Measurements from ENCODE around the gene LUC7L3.
A peak's percentile ranks its signal among the peaks of the same experiment; 100 is the strongest.
"Not testable (repeated sequence)": the region's sequence is repeated elsewhere in the genome, so short reads cannot be mapped to it uniquely, and the experiment has no call there.

The LUC7L3 gene

DNA sequence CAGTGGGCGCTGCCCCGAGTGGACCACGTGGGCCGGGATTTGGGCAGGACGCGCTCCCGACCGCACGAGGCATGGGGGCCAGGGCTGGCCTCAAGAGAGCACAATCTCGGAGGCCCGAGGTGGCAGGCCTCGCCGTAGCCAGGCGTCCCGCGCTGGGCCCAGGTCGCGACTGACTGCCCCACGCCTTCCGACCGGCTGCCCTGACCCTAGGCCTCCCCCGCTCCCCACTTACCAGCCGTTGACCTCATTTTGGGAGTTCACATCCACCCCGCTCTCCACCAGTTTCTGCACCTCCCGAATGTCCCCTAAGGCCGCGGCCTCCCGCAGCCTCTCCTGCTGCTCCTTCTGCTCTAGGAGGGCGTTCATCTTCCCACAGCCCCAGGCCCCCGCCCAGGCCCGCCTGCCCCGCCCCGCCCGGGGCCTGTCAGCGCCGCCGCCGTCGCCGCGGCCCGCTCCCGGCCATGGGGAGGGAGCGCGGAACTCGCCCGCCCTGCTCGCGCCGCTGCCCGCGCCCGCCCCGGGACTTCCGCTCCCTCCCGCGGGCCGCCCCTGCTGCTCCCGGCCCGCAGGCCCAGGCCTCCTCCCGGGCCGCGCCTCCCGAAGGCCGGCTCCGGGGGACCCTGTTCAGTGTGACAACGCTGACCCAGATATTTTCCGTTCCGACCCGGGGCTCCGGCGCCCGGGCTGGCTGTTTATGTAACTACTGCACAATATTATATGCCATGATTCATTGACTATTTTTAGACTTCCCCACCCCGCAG, 11.9 kb upstream of the LUC7L3 start, which contains the start of gene ANKRD40:
Gene ANKRD40 (minus strand): TSS at position 626 of the 761 bp plus-strand sequence. CDS start 260 bp downstream, at position 366.
- H3K9me3 ChIP-seq (ENCODE audit: insufficient read depth, low read length) = no peaks in the 10 kb centered on the region
- no peaks in the 10 kb centered on the region for H3K4me1 ChIP-seq (ENCODE audit: insufficient read depth, insufficient read length)
- DNase-seq (ENCODE audit: low read depth, low spot score) = no peak
- H3K27me3 ChIP-seq (ENCODE audit: insufficient read depth, insufficient read length) = no peaks in the 10 kb centered on the region
- peak within 1 kb of the TSS; percentile 92 for H3K4me3 ChIP-seq (ENCODE audit: insufficient read length, low read depth)
- no peak for TF ChIP-seq ZNF274 (IDR thresholded peaks at IDR 0.05; ENCODE audit: low read depth, low read length)
- no peak for TF ChIP-seq YY1 (IDR thresholded peaks at IDR 0.05; ENCODE audit: insufficient read depth, insufficient read length)
- no peak for TF ChIP-seq SUZ12 (IDR thresholded peaks at IDR 0.05; ENCODE audit: extremely low read depth, insufficient read depth, insufficient read length)
- peaks cover 30% of the 10 kb centered on the region for H3K36me3 ChIP-seq (ENCODE audit: insufficient read depth, insufficient read length, low read length)
- H3K9ac ChIP-seq (ENCODE audit: insufficient read length, low read depth) = peak within 1 kb of the TSS; percentile 99

DNA sequence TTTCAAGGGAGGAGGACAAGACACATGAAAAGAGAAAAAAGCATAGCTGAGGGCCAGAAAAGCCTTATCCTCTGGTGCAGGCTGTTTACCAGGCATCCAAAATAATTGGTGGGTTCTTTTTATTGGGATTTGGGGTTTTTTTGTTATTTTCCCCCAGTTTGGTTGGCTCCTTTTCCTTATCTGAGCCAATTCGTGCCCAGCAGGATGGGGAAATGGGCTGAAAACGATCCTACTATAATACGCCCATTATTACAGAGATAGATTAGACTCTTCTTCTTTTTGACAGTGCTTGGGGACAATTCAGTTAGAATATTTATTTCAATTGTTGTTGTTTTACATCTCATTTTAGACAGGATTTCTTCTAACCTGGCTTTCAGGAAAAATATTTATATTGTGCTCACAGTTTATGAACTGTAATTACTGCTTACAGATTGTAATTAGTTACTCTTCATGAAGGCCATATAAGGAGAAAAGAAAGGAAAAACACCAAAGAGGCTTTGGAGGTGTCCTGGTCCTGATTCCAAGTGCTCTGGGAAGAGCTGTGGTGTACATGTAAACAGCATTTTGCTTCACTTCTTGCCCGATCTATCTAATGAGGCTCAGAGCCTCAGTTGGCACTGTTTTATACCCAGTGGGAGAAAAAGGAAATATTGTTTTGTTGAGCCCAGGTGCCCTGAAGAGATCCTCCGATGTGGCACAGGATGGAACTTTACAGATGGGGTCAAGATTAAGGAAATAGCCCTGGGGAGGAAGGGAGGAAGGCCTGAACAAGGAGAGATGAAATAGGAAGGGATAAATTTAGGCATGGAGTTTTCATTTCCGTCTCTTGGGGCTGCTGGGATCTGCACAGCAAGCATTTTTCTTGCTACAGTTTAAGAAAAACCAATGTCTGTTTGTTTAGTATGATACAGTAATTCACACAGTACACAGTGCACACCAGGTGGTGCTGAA, 11.1 kb upstream of the LUC7L3 start:
- Histone ChIP-seq H3K9ac (ENCODE audit: insufficient read length, low read depth) (peak overlapping the region; percentile 99), H3K27me3 (ENCODE audit: insufficient read depth, insufficient read length) (no peaks in the 10 kb centered on the region), H3K36me3 (ENCODE audit: insufficient read depth, insufficient read length, low read length) (peaks cover 23% of the 10 kb centered on the region), H3K4me3 (ENCODE audit: insufficient read length, low read depth) (peak overlapping the region; percentile 92), H3K9me3 (ENCODE audit: insufficient read depth, low read length) (no peaks in the 10 kb centered on the region), H3K4me1 (ENCODE audit: insufficient read depth, insufficient read length) (no peaks in the 10 kb centered on the region)
- no peak for DNase-seq (ENCODE audit: low read depth, low spot score)
- no peak for TF ChIP-seq YY1 (IDR thresholded peaks at IDR 0.05; ENCODE audit: insufficient read depth, insufficient read length)
- no peak for TF ChIP-seq ZNF274 (IDR thresholded peaks at IDR 0.05; ENCODE audit: low read depth, low read length)
- TF ChIP-seq SUZ12 (IDR thresholded peaks at IDR 0.05; ENCODE audit: extremely low read depth, insufficient read depth, insufficient read length) = no peak

DNA sequence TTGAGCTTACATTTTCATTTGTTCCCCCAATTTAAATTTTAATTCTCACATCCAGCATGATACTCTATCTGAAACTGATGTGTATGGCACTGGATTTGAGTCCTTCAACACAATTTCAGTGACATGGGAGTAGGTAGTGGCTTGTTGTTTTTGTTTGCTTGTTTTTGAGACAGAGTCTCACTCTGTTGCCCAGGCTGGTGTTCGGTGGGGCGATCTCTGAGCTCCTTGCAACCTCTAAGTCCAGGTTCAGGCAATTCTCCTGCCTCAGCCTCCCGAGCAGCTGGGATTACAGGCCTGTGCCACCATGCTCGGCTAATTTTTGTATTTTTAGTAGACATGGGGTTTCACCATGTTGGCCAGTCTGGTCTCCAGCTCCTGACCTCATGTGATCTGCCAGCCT, 10.3 kb upstream of the LUC7L3 start:
- not testable (repeated sequence) for H3K27me3 ChIP-seq (ENCODE audit: insufficient read depth, insufficient read length); DNase-seq (ENCODE audit: low read depth, low spot score); H3K4me1 ChIP-seq (ENCODE audit: insufficient read depth, insufficient read length); H3K4me3 ChIP-seq (ENCODE audit: insufficient read length, low read depth); H3K9ac ChIP-seq (ENCODE audit: insufficient read length, low read depth); H3K9me3 ChIP-seq (ENCODE audit: insufficient read depth, low read length)
- H3K36me3 ChIP-seq (ENCODE audit: insufficient read depth, insufficient read length, low read length) = peaks cover 16% of the 10 kb centered on the region

DNA sequence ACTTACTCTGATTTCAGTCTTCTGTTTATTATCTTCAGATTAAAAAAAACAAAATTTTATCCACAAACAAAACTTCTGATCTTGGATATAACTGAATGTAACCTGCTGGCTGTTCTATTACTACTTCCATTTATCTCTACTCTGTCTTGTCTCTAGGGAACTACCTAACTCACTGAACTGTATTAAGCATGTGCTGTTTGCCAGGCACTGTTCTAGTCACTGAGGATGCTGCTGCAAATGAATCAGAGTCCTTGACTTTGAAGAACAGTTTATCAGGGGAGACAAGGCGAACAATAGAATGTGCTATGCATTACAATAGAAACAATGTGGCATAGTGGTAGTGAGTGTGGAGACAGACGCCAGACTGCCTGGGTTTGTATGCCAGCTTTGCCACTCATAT, 9.4 kb upstream of the LUC7L3 start:
- Histone ChIP-seq H3K27me3 (ENCODE audit: insufficient read depth, insufficient read length) (no peaks in the 10 kb centered on the region), H3K9me3 (ENCODE audit: insufficient read depth, low read length) (no peaks in the 10 kb centered on the region), H3K9ac (ENCODE audit: insufficient read length, low read depth) (no peak overlapping the region), H3K36me3 (ENCODE audit: insufficient read depth, insufficient read length, low read length) (peaks cover 8% of the 10 kb centered on the region), H3K4me1 (ENCODE audit: insufficient read depth, insufficient read length) (no peaks in the 10 kb centered on the region), H3K4me3 (ENCODE audit: insufficient read length, low read depth) (no peak overlapping the region)
- no peak for DNase-seq (ENCODE audit: low read depth, low spot score)
- TF ChIP-seq YY1 (IDR thresholded peaks at IDR 0.05; ENCODE audit: insufficient read depth, insufficient read length) = no peak
- no peak for TF ChIP-seq ZNF274 (IDR thresholded peaks at IDR 0.05; ENCODE audit: low read depth, low read length)
- TF ChIP-seq SUZ12 (IDR thresholded peaks at IDR 0.05; ENCODE audit: extremely low read depth, insufficient read depth, insufficient read length) = no peak

DNA sequence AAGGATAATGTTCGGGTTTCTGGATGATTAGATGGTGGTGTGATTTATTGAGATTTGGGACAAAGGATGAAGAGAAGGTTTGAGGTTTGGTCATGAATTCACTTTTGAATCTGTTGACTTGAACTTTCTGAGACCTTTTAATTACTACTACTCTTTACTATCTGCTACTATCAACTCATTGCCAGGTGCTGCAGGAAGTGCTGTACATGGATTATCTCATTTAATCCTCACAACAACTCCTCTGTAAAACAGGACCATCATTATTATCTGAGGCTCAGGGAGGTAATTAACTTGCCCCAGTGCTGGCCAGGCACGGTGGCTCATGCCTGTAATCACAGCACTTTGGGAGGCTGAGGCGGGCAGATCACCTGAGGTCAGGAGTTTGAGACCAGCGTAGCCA, 8.8 kb upstream of the LUC7L3 start:
- Histone ChIP-seq H3K27me3 (ENCODE audit: insufficient read depth, insufficient read length) (no peaks in the 10 kb centered on the region), H3K4me1 (ENCODE audit: insufficient read depth, insufficient read length) (no peaks in the 10 kb centered on the region), H3K4me3 (ENCODE audit: insufficient read length, low read depth) (no peak overlapping the region), H3K36me3 (ENCODE audit: insufficient read depth, insufficient read length, low read length) (peaks cover 2% of the 10 kb centered on the region), H3K9ac (ENCODE audit: insufficient read length, low read depth) (no peak overlapping the region), H3K9me3 (ENCODE audit: insufficient read depth, low read length) (no peaks in the 10 kb centered on the region)
- DNase-seq (ENCODE audit: low read depth, low spot score) = no peak
- TF ChIP-seq SUZ12 (IDR thresholded peaks at IDR 0.05; ENCODE audit: extremely low read depth, insufficient read depth, insufficient read length) (no peak), ZNF274 (IDR thresholded peaks at IDR 0.05; ENCODE audit: low read depth, low read length) (no peak), YY1 (IDR thresholded peaks at IDR 0.05; ENCODE audit: insufficient read depth, insufficient read length) (no peak)

DNA sequence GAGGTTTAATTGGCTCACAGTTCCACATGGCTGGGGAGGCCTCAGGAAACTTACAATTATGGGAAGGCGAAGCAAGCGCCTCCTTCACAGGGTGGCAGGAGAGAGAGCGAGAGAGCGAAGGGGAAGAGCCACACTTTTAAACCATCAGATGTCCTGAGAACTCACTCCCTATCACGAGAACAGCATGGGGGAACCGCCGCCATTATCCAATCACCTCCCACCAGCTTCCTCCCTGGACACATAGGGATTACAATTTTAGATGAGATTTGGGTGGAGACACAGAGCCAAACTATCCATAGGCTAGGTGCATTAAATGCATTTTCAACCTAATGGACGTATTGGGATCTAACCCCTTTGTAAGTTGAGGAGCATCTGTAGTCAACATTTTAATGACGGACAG, 6.8 kb upstream of the LUC7L3 start:
- Histone ChIP-seq H3K9me3 (ENCODE audit: insufficient read depth, low read length) (no peaks in the 10 kb centered on the region), H3K4me1 (ENCODE audit: insufficient read depth, insufficient read length) (no peaks in the 10 kb centered on the region), H3K9ac (ENCODE audit: insufficient read length, low read depth) (no peak overlapping the region), H3K27me3 (ENCODE audit: insufficient read depth, insufficient read length) (no peaks in the 10 kb centered on the region), H3K36me3 (ENCODE audit: insufficient read depth, insufficient read length, low read length) (no peaks in the 10 kb centered on the region), H3K4me3 (ENCODE audit: insufficient read length, low read depth) (no peak overlapping the region)
- TF ChIP-seq YY1 (IDR thresholded peaks at IDR 0.05; ENCODE audit: insufficient read depth, insufficient read length) = no peak
- TF ChIP-seq SUZ12 (IDR thresholded peaks at IDR 0.05; ENCODE audit: extremely low read depth, insufficient read depth, insufficient read length) = no peak
- no peak for TF ChIP-seq ZNF274 (IDR thresholded peaks at IDR 0.05; ENCODE audit: low read depth, low read length)
- no peak for DNase-seq (ENCODE audit: low read depth, low spot score)

DNA sequence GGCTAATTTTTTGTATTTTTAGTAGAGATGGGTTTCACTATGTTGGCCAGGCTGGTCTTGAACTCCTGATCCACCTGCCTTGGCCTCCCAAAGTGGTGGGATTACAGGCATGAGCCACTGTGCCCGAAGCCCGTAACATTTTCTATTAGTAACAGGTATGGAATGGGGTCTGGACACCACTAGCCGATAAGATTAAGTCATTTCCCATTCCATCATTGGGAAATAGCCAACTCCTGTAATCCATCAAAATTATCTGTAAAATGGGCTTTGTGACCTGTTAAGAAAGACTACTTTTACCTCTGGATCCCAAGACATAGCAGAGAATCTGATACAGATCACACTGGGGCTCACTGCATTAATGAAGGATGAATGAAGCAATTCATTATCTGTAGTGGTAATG, 3.9 kb upstream of the LUC7L3 start:
- Histone ChIP-seq H3K9me3 (ENCODE audit: insufficient read depth, low read length) (no peaks in the 10 kb centered on the region), H3K9ac (ENCODE audit: insufficient read length, low read depth) (no peak overlapping the region), H3K27me3 (ENCODE audit: insufficient read depth, insufficient read length) (no peaks in the 10 kb centered on the region), H3K36me3 (ENCODE audit: insufficient read depth, insufficient read length, low read length) (no peaks in the 10 kb centered on the region), H3K4me3 (ENCODE audit: insufficient read length, low read depth) (no peak overlapping the region), H3K4me1 (ENCODE audit: insufficient read depth, insufficient read length) (no peaks in the 10 kb centered on the region)
- DNase-seq (ENCODE audit: low read depth, low spot score) = no peak
- no peak for TF ChIP-seq YY1 (IDR thresholded peaks at IDR 0.05; ENCODE audit: insufficient read depth, insufficient read length)
- no peak for TF ChIP-seq ZNF274 (IDR thresholded peaks at IDR 0.05; ENCODE audit: low read depth, low read length)
